ENCODE results near the gene CMTM5.

Gene CMTM5

GRCh38 chr14:23380976-23381375 lies 4.1 kb downstream of the CMTM5 start:
- ChIA-PET POLR2A (no interaction called here), CTCF (interaction anchor here (0.9 to 5.5 kb wide), 28 partner anchors 7 to 312 kb away, joined by 3 to 54 read pairs (median 8); partner anchors contain the start of genes IL25 and PABPN1)
- no peak for DNase-seq (ENCODE audit: extremely low spot score)
- TF ChIP-seq CTCF (IDR thresholded peaks at IDR 0.05; ENCODE audit: control extremely low read depth, extremely low read depth, low read depth, missing control alignments): no peak

- ChIA-PET POLR2A (no interaction called here), CTCF (interaction anchor here (0.7 to 5.5 kb wide), 10 partner anchors 9 to 260 kb away, joined by 3 to 54 read pairs (median 6); partner anchors contain the start of gene IL25)
- no peak for TF ChIP-seq CTCF (IDR thresholded peaks at IDR 0.05; ENCODE audit: control extremely low read depth, extremely low read depth, low read depth, missing control alignments)
- DNase-seq (ENCODE audit: extremely low spot score): no peak
Measured at GRCh38 chr14:23381871-23382270, 5.0 kb downstream of the CMTM5 start.

GRCh38 chr14:23382276-23382675 lies 5.4 kb downstream of the CMTM5 start:
- CTCF ChIA-PET: interaction anchor here (0.7 to 3.5 kb wide), 11 partner anchors 8 to 261 kb away, joined by 3 to 34 read pairs (median 5); partner anchors contain the start of gene IL25
- POLR2A ChIA-PET: interaction anchor here (1.1 kb wide), 1 partner anchor 97 kb away, joined by 3 read pairs; the partner anchor contains the start of gene HOMEZ
- DNase-seq (ENCODE audit: extremely low spot score): no peak
- no peak for TF ChIP-seq CTCF (IDR thresholded peaks at IDR 0.05; ENCODE audit: control extremely low read depth, extremely low read depth, low read depth, missing control alignments)

GRCh38 chr14:23382731-23383440 lies 6.0 kb downstream of the CMTM5 start:
- CTCF ChIA-PET: interaction anchor here (0.7 to 1.8 kb wide), 13 partner anchors 8 to 262 kb away, joined by 3 to 10 read pairs (median 4); partner anchors contain the start of gene IL25
- no peak for TF ChIP-seq CTCF (IDR thresholded peaks at IDR 0.05; ENCODE audit: control extremely low read depth, extremely low read depth, low read depth, missing control alignments)
- DNase-seq (ENCODE audit: extremely low spot score): no peak
- POLR2A ChIA-PET: interaction anchor here (1.1 kb wide), 1 partner anchor 97 kb away, joined by 3 read pairs; the partner anchor contains the start of gene HOMEZ

GRCh38 chr14:23384364-23385080 lies 7.7 kb downstream of the CMTM5 start:
- POLR2A ChIA-PET: no interaction called here
- CTCF ChIA-PET: interaction anchor here (1.5 to 1.8 kb wide), 2 partner anchors 39 to 120 kb away, joined by 4 to 7 read pairs; no protein-coding TSS in a partner anchor
- TF ChIP-seq CTCF (IDR thresholded peaks at IDR 0.05; ENCODE audit: control extremely low read depth, extremely low read depth, low read depth, missing control alignments): no peak
- no peak for DNase-seq (ENCODE audit: extremely low spot score)

GRCh38 chr14:23385244-23385641 lies 8.4 kb downstream of the CMTM5 start:
- DNase-seq (ENCODE audit: extremely low spot score): no peak
- TF ChIP-seq CTCF (IDR thresholded peaks at IDR 0.05; ENCODE audit: control extremely low read depth, extremely low read depth, low read depth, missing control alignments): no peak
- ChIA-PET POLR2A (no interaction called here), CTCF (no interaction called here)

All from GM10248 (cell line).